C4-2B (cell line): ENCODE results near the gene GHR.
A peak's percentile ranks its signal among the peaks of the same experiment; 100 is the strongest.

Experiments used
- CTCF ChIP-seq: fragments of 450-650 bp; conservative IDR thresholded peaks from 2 replicates; pipeline ENCODE4 v1.5.1; 2017; ENCODE audit warnings: mild to moderate bottlenecking
- ZFX ChIP-seq: fragments of 450-650 bp; IDR thresholded peaks from 2 replicates; pipeline ENCODE4 v1.6.1; 2017

GRCh38 chr5:42636425-42636824, 213.2 kb downstream of the GHR start:
- TF ChIP-seq CTCF = peak; percentile 82
- TF ChIP-seq ZFX = no peak
